Measurements from ENCODE around the gene MBTPS1. TPM values are rescaled to one million over a fixed set of nuclear protein-coding genes. Genes with fewer than 3 reads are reported as not detected.

The MBTPS1 gene
- total and polyA plus RNA-seq, 2 experiments from 2014 or later = 18.1 to 49.3 TPM

DNA sequence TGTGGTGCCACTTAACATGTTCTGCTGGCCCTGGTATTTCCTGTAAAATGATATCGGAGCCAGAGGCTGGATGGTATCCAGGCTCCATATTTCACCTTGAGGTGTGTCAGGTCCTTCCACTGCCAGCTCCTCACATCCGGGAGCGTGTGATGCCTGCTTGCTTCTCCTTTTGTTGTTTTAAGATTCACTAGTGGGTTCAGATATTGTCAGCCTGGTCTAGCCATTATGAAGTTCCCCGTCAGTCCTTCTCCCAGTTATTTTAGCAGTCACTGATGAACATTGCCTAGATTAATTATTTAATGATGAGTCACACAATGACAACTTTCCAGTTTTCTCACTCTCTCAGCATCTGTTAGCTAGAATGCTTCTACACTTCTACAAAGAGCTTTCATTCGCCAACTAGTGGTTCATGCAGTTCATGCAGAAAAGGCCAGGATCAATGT is 39.6 kb upstream of the MBTPS1 start:
- no peaks in the 10 kb centered on the region for H3K27me3 ChIP-seq (ENCODE audit: insufficient read depth)
- ATAC-seq = no peak
- H2AFZ ChIP-seq = peak overlapping the region; percentile 52; the same call in 1 of the 2 replicates
- H3K4me2 ChIP-seq = no peak overlapping the region
- H3F3A ChIP-seq (replicated peaks; ENCODE audit: low read depth) = no peaks in the 10 kb centered on the region
- H3K27ac ChIP-seq (ENCODE audit: low read depth) = no peak overlapping the region
- Mint-ChIP-seq H3K27me3 (ENCODE audit: insufficient read depth, low read depth, poor library complexity) (peaks cover 8% of the 10 kb centered on the region), H3K9me3 (peaks cover 2% of the 10 kb centered on the region; the same call in 2 of the 3 replicates), H3K4me1 (no peaks in the 10 kb centered on the region), H3K36me3 (ENCODE audit: low read depth) (no peaks in the 10 kb centered on the region), H3K27ac (no peak overlapping the region), H3K4me3 (no peak overlapping the region)
- no peaks in the 10 kb centered on the region for H3K4me1 ChIP-seq (ENCODE audit: insufficient read depth)
- no peaks in the 10 kb centered on the region for H3K9me2 ChIP-seq (ENCODE audit: insufficient read depth)
- no peaks in the 10 kb centered on the region for H3K36me3 ChIP-seq (ENCODE audit: insufficient read depth)
- no peak overlapping the region for H3K4me3 ChIP-seq
- TF ChIP-seq, protein P1, sequence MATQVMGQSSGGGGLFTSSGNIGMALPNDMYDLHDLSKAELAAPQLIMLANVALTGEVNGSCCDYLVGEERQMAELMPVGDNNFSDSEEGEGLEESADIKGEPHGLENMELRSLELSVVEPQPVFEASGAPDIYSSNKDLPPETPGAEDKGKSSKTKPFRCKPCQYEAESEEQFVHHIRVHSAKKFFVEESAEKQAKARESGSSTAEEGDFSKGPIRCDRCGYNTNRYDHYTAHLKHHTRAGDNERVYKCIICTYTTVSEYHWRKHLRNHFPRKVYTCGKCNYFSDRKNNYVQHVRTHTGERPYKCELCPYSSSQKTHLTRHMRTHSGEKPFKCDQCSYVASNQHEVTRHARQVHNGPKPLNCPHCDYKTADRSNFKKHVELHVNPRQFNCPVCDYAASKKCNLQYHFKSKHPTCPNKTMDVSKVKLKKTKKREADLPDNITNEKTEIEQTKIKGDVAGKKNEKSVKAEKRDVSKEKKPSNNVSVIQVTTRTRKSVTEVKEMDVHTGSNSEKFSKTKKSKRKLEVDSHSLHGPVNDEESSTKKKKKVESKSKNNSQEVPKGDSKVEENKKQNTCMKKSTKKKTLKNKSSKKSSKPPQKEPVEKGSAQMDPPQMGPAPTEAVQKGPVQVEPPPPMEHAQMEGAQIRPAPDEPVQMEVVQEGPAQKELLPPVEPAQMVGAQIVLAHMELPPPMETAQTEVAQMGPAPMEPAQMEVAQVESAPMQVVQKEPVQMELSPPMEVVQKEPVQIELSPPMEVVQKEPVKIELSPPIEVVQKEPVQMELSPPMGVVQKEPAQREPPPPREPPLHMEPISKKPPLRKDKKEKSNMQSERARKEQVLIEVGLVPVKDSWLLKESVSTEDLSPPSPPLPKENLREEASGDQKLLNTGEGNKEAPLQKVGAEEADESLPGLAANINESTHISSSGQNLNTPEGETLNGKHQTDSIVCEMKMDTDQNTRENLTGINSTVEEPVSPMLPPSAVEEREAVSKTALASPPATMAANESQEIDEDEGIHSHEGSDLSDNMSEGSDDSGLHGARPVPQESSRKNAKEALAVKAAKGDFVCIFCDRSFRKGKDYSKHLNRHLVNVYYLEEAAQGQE (IDR thresholded peaks at IDR 0.05; ENCODE audit: unreplicated experiment) = no peak
- TF ChIP-seq, protein P2, sequence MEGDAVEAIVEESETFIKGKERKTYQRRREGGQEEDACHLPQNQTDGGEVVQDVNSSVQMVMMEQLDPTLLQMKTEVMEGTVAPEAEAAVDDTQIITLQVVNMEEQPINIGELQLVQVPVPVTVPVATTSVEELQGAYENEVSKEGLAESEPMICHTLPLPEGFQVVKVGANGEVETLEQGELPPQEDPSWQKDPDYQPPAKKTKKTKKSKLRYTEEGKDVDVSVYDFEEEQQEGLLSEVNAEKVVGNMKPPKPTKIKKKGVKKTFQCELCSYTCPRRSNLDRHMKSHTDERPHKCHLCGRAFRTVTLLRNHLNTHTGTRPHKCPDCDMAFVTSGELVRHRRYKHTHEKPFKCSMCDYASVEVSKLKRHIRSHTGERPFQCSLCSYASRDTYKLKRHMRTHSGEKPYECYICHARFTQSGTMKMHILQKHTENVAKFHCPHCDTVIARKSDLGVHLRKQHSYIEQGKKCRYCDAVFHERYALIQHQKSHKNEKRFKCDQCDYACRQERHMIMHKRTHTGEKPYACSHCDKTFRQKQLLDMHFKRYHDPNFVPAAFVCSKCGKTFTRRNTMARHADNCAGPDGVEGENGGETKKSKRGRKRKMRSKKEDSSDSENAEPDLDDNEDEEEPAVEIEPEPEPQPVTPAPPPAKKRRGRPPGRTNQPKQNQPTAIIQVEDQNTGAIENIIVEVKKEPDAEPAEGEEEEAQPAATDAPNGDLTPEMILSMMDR (conservative IDR thresholded peaks at IDR 0.05; ENCODE audit: low read depth in 2 of 2) = peak in 1 of 2 experiments; percentile 9; a peak in 3 of 4 replicates
- TF ChIP-seq NANOG (IDR thresholded peaks at IDR 0.05; ENCODE audit: borderline replicate concordance) = no peak
- TF ChIP-seq ZNF331 (CRISPR knock-in tag; IDR thresholded peaks at IDR 0.05; ENCODE audit: low read depth) = no peak
- TF ChIP-seq POLR2AphosphoS5 (IDR thresholded peaks at IDR 0.05; ENCODE audit: low read depth) = no peak
- no peaks in the 10 kb centered on the region for H3K79me2 ChIP-seq (replicated peaks; ENCODE audit: insufficient read depth)
- DNase-seq (ENCODE audit: low spot score) = no peak
- H4K20me1 ChIP-seq (replicated peaks; ENCODE audit: insufficient read depth) = no peaks in the 10 kb centered on the region

DNA sequence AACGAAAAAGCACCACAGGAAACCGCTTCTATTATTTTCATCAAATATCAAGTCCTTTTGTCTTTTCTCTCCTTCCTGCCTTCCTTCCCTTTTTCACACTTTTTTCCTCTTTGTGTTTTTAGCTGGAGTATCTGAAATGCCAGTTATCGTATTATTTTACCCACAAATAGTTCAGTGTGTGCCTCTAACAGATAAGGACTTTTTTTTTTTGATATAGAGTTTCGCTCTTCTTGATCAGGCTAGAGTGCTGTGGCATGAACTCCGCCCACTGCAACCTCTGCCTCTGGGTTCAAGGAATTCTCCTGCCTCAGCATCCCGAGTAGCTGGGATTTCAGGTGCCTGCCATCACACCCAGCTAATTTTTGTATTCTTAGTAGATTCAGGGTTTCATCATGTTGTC is 39.0 kb upstream of the MBTPS1 start:
- Mint-ChIP-seq H3K27me3 (ENCODE audit: insufficient read depth, low read depth, poor library complexity) (peaks cover 8% of the 10 kb centered on the region), H3K4me1 (no peaks in the 10 kb centered on the region), H3K4me3 (no peak overlapping the region), H3K27ac (no peak overlapping the region), H3K36me3 (ENCODE audit: low read depth) (no peaks in the 10 kb centered on the region), H3K9me3 (peaks cover 2% of the 10 kb centered on the region; the same call in 2 of the 3 replicates)
- Histone ChIP-seq H3K9me2 (ENCODE audit: insufficient read depth) (no peaks in the 10 kb centered on the region), H2AFZ (no peak overlapping the region), H3K79me2 (replicated peaks; ENCODE audit: insufficient read depth) (no peaks in the 10 kb centered on the region), H3K36me3 (ENCODE audit: insufficient read depth) (no peaks in the 10 kb centered on the region), H3K4me2 (no peak overlapping the region), H3K27me3 (ENCODE audit: insufficient read depth) (no peaks in the 10 kb centered on the region), H3F3A (replicated peaks; ENCODE audit: low read depth) (no peaks in the 10 kb centered on the region), H3K4me1 (ENCODE audit: insufficient read depth) (no peaks in the 10 kb centered on the region), H3K4me3 (no peak overlapping the region), H4K20me1 (replicated peaks; ENCODE audit: insufficient read depth) (no peaks in the 10 kb centered on the region), H3K27ac (ENCODE audit: low read depth) (no peak overlapping the region)
- DNase-seq (ENCODE audit: low spot score) (no peak), ATAC-seq (no peak)
- TF ChIP-seq, protein P1 (IDR thresholded peaks at IDR 0.05; ENCODE audit: unreplicated experiment) = no peak
- TF ChIP-seq EZH2phosphoT487 (IDR thresholded peaks at IDR 0.05; ENCODE audit: unreplicated experiment) = no peak
- TF ChIP-seq NANOG (IDR thresholded peaks at IDR 0.05; ENCODE audit: borderline replicate concordance) = no peak
- TF ChIP-seq STAT1 (IDR thresholded peaks at IDR 0.05; ENCODE audit: unreplicated experiment) = no peak
- TF ChIP-seq, protein P3, sequence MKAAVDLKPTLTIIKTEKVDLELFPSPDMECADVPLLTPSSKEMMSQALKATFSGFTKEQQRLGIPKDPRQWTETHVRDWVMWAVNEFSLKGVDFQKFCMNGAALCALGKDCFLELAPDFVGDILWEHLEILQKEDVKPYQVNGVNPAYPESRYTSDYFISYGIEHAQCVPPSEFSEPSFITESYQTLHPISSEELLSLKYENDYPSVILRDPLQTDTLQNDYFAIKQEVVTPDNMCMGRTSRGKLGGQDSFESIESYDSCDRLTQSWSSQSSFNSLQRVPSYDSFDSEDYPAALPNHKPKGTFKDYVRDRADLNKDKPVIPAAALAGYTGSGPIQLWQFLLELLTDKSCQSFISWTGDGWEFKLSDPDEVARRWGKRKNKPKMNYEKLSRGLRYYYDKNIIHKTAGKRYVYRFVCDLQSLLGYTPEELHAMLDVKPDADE (IDR thresholded peaks at IDR 0.05) = no peak
- TF ChIP-seq ZNF331 (CRISPR knock-in tag; IDR thresholded peaks at IDR 0.05; ENCODE audit: low read depth) = no peak
- TF ChIP-seq JUNB (IDR thresholded peaks at IDR 0.05; ENCODE audit: unreplicated experiment) = no peak
- no peak for TF ChIP-seq EZH2 (IDR thresholded peaks at IDR 0.05; ENCODE audit: low read depth, unreplicated experiment)
- TF ChIP-seq, protein P2 (conservative IDR thresholded peaks at IDR 0.05; ENCODE audit: low read depth in 2 of 2) = no peak
- no peak for TF ChIP-seq CREB1 (CRISPR knock-in tag; IDR thresholded peaks at IDR 0.05; ENCODE audit: low read depth)

Data from GM23338 (cell line).